ENCODE results near the gene KLHL36. TPM values are rescaled to one million over a fixed set of nuclear protein-coding genes. Genes with fewer than 3 reads are reported as not detected.

KLHL36 gene
- total RNA-seq, 1 experiment from 2014 or later = 93.6 TPM

DNA sequence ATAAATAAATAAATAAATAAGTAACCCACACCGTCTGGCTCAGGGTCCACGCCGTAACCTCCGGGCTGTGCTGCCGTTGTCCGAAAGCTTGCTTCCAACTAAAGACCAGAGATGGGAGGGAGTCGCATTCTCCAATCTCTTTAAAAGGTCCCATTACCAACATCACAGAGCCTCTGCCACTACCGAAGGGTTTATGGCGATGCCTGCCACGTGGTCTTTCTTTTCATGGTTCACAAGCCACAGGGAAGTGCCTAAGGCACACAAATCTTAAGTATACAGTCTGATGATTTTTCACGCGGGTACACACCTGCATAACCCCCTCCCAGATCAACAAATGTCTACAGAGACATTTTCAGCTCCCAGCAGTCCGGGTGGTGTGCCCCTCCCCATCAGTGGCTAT is 31.8 kb upstream of the KLHL36 start:
- TF ChIP-seq, protein P1, sequence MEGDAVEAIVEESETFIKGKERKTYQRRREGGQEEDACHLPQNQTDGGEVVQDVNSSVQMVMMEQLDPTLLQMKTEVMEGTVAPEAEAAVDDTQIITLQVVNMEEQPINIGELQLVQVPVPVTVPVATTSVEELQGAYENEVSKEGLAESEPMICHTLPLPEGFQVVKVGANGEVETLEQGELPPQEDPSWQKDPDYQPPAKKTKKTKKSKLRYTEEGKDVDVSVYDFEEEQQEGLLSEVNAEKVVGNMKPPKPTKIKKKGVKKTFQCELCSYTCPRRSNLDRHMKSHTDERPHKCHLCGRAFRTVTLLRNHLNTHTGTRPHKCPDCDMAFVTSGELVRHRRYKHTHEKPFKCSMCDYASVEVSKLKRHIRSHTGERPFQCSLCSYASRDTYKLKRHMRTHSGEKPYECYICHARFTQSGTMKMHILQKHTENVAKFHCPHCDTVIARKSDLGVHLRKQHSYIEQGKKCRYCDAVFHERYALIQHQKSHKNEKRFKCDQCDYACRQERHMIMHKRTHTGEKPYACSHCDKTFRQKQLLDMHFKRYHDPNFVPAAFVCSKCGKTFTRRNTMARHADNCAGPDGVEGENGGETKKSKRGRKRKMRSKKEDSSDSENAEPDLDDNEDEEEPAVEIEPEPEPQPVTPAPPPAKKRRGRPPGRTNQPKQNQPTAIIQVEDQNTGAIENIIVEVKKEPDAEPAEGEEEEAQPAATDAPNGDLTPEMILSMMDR (IDR thresholded peaks at IDR 0.05; ENCODE audit: unreplicated experiment) = no peak
- intact Hi-C loops (cut with micrococcal nuclease; ENCODE audit: unreplicated experiment) = loop anchor here (2.0 kb wide), 1 partner anchor 16 kb away; no protein-coding TSS in a partner anchor
- Mint-ChIP-seq H3K4me3 (ENCODE audit: low read depth, unreplicated experiment) (peak overlapping the region; percentile 98), H3K27ac (ENCODE audit: unreplicated experiment) (peak overlapping the region; percentile 98), H3K36me3 (ENCODE audit: insufficient read depth, unreplicated experiment) (peaks cover 65% of the 10 kb centered on the region), H3K4me1 (ENCODE audit: low read depth, unreplicated experiment) (peaks cover 57% of the 10 kb centered on the region), H3K9me3 (ENCODE audit: low read depth, unreplicated experiment) (no peaks in the 10 kb centered on the region), H3K27me3 (ENCODE audit: unreplicated experiment) (no peaks in the 10 kb centered on the region)
- DNase-seq = no peak
- BruUV-seq (replicated peaks) = TSS peak; percentile 70
- CTCF ChIA-PET = interaction anchor here (0.7 to 2.4 kb wide), 2 partner anchors 47 to 105 kb away, joined by 3 to 6 read pairs; no protein-coding TSS in a partner anchor

DNA sequence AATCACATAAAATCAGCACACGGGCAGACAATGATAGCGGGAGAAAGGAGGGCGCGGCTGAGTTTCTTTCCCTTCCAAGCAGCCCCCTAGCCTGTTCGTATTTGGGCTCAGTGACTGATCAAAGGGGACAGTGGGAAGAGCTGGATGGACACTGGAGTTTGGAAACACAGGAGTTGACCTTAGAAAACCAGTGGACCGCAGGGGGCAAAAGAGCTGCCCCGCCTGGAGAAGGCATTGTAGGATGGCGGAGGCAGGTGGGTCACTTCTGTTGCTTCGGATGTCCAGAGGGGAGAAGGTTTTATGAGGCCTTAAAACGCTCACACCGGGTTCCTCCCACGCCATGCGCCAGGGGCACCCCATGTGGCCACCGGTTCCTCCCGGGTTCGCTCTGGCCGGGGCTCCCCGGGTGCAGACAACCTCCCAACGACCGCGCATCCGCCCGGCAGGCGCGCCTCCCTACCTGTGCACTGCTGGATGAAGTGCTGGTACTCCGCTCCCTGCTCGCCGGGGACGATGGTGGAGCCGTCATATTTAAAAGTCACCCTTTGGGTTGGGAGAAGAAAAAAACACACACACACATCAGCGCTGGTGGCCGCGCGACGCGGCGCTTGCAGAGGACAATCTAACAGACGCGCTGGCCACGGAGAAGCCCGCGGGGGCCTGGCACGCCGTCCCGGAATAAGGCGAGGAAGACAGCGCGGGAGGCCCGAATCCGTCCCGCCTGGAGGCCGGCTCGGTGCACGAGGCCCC is 31.1 kb upstream of the KLHL36 start:
- Mint-ChIP-seq H3K27ac (ENCODE audit: unreplicated experiment) (peak overlapping the region; percentile 98), H3K4me3 (ENCODE audit: low read depth, unreplicated experiment) (peak overlapping the region; percentile 98), H3K9me3 (ENCODE audit: low read depth, unreplicated experiment) (no peaks in the 10 kb centered on the region), H3K36me3 (ENCODE audit: insufficient read depth, unreplicated experiment) (peaks cover 65% of the 10 kb centered on the region), H3K4me1 (ENCODE audit: low read depth, unreplicated experiment) (peaks cover 57% of the 10 kb centered on the region), H3K27me3 (ENCODE audit: unreplicated experiment) (no peaks in the 10 kb centered on the region)
- intact Hi-C loops (cut with micrococcal nuclease; ENCODE audit: unreplicated experiment) = loop anchor here (2.0 kb wide), 1 partner anchor 16 kb away; no protein-coding TSS in a partner anchor
- TF ChIP-seq, protein P1 (IDR thresholded peaks at IDR 0.05; ENCODE audit: unreplicated experiment) = no peak
- CTCF ChIA-PET = interaction anchor here (2.4 to 2.7 kb wide), 2 partner anchors 47 to 111 kb away, joined by 6 to 12 read pairs; no protein-coding TSS in a partner anchor
- peak; percentile 41 for DNase-seq
- BruUV-seq (replicated peaks) = no TSS peak

DNA sequence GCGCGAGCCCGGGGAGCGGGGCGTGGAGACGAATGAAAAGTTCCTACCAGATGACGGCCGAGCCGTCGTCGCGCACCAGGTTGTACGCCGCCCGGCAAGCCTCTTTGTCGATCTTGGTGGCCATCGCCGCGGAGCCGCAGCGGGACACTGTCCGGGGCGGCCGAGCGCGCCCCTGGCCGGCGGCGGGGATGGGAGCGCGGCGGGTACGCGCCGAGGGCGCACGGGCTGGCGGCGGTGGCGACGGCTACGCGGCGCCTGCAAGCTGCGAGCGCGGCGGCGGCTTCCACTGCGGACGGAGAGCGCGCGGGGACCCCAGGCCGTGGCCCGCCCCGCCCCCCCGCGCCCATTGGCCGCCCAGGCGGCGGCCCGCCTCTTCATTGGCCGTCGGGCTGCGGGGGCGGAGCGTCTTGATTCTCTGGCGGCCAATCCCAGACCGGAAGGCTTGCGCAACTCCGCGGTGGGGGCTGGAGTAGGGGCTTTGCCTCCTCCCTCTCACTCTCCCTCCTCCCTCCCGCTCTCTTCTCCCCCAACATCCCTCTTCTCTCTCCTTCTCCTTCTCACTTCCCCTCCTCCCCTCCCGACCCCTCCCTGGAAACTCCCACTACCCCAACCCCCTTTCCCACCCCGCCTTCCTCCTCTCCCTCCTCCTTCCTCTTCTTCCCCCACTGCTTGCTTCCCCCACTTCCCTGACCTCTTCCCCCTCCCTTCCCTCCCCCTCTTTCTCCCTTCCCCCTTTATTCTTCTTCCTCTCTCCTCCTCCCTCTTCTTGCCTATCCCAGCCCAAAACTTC is 30.3 kb upstream of the KLHL36 start, which contains the start of gene COTL1:
TSS of gene COTL1 (minus strand) at position 288 of the 790 bp plus-strand sequence. CDS start at position 124, 164 bp downstream.
- Mint-ChIP-seq H3K4me1 (ENCODE audit: low read depth, unreplicated experiment) (peaks cover 59% of the 10 kb centered on the region), H3K27ac (ENCODE audit: unreplicated experiment) (peak within 1 kb of the TSS; percentile 98), H3K4me3 (ENCODE audit: low read depth, unreplicated experiment) (peak within 1 kb of the TSS; percentile 98), H3K27me3 (ENCODE audit: unreplicated experiment) (no peaks in the 10 kb centered on the region), H3K36me3 (ENCODE audit: insufficient read depth, unreplicated experiment) (peaks cover 64% of the 10 kb centered on the region), H3K9me3 (ENCODE audit: low read depth, unreplicated experiment) (no peaks in the 10 kb centered on the region)
- no TSS peak for BruUV-seq (replicated peaks)
- CTCF ChIA-PET = interaction anchor here (0.6 to 2.7 kb wide), 10 partner anchors 18 to 314 kb away, joined by 3 to 15 read pairs (median 4); no protein-coding TSS in a partner anchor
- TF ChIP-seq, protein P1 (IDR thresholded peaks at IDR 0.05; ENCODE audit: unreplicated experiment) = no peak
- intact Hi-C loops (cut with micrococcal nuclease; ENCODE audit: unreplicated experiment) = loop anchor here (1.0 to 2.0 kb wide), 3 partner anchors 17 to 49 kb away; no protein-coding TSS in a partner anchor
- peak; percentile 99 for DNase-seq

Data from Calu3 (cell line).